ENCODE data around the gene ANTKMT.
A peak's percentile ranks its signal among the peaks of the same experiment; 100 is the strongest.

Gene ANTKMT

DNA sequence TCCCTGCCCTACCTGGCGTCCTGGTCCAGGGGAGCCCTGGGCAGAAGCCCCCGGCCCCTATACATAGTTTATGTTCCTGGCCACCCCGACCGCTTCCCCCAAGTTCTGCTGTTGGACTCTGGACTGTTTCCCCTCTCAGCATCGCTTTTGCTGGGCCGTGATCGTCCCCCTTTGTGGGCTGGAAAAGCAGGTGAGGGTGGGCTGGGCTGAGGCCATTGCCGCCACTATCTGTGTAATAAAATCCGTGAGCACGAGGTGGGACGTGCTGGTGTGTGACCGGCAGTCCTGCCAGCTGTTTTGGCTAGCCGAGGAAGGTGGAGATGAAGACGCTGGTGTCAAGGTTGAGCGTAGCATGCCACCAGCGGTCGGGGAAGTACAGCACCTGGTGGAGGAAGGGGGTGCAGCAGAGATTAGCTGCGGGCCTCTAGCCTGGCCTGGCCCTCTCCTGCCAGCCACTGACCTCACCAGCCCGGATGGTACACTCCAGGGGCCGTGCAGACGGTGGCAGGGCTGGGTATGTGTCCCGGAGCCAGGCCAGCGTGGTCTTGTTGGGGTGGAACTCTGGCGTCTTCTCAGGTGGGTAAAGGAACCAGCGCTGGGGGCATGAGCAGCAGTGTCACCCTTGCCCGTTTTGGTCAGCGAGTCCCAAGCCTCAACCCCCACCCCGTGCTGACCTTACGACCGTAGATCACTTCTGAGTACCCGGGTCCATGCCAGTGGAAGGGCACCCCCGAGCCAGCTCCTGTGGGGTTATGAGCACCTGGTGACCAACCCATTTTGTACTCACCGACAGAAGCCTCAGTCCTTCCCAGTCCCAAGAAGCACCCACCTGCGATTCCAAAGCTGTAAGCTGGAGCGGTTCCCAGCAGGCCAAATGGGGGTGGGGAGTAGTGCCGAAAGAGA, 38.2 kb upstream of the ANTKMT start:
- DNase-seq (ENCODE audit: low read depth, low spot score), result no peak
- in situ Hi-C loops (cut with HindIII; ENCODE audit: low sequenced_read_pairs), result no loop called here
- TF ChIP-seq CTCF (IDR thresholded peaks at IDR 0.05; ENCODE audit: low read depth, low read length), result no peak
- peak overlapping the region; percentile 48 for H3K4me3 ChIP-seq (ENCODE audit: low read depth, low read length)

DNA sequence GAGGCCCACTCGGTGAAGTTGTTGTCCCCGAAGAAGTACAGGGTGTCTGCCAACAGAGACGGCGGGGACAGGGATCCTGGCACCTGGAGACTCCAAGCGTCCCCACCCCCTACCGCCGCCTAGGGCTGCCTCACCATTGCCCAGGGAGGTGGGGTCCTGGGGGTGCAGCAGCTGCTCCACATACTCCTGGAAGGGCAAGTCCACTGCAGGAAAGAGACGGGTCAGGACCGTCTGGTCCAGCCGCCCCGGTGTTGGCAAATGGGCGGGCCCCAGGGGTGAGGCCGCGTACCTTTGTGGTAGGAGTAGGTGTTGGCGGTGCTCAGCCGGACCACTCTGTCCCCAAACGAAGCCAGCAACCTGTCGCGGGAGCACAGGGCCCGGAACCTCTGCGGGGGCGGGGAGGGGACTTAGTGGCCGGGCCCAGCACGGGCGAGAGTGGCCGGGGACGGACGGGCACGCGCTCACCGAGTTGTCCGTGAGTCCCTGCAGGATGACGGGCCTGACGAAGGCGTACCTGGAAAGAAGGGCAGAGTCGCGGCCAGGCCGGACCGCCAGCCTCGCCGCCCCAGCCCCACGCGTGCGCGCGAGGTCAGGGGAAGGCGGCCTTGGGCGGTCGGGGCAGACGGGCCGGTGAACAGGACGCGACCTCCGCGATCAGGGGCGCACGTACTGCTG, 37.4 kb upstream of the ANTKMT start:
- DNase-seq (ENCODE audit: low read depth, low spot score), result no peak
- H3K4me3 ChIP-seq (ENCODE audit: low read depth, low read length), result peak overlapping the region; percentile 48
- no peak for TF ChIP-seq CTCF (IDR thresholded peaks at IDR 0.05; ENCODE audit: low read depth, low read length)
- in situ Hi-C loops (cut with HindIII; ENCODE audit: low sequenced_read_pairs), result no loop called here

DNA sequence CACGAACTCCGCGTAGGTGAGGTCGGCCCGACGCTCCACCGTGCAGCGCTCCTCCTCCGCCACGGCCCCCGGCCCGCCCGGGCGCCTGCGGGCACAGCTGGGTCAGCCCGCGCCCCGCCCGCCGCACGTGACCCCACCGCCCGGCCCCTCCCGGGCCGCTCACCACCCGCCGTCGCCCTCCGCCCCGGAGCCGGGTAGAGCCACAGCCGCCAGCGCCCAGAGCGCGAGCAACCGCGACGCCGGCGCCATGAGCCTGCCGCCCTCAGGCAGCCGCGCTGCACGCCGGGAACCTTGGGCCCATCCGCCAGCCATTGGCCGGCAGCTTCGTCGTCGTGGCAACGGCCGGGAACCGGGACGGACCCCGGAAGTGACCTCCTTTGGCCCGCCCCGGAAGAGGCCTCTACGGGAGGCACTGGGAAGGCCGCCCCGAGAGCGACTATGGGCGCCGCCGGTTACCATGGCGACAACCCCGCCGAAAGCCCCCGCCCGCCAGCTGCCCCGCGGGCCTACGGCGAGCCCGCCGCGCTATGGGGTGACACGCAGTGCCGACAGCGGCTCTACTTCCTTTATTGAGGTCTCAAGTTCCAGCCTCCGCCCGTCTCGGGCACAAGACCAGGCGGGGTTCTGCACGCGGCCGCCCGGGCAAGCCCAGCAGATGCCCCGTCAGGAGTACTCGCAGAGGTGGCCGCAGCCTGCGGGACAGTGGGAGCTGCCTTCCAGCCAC, 36.7 kb upstream of the ANTKMT start, which contains the start of gene JMJD8:
JMJD8 (minus strand) TSS at position 264 of the 724 bp plus-strand sequence; CDS start at position 249, 15 bp downstream.
- peak within 1 kb of the TSS; percentile 48 for H3K4me3 ChIP-seq (ENCODE audit: low read depth, low read length)
- peak; percentile 95 for DNase-seq (ENCODE audit: low read depth, low spot score)
- TF ChIP-seq CTCF (IDR thresholded peaks at IDR 0.05; ENCODE audit: low read depth, low read length), result no peak
- in situ Hi-C loops (cut with HindIII; ENCODE audit: low sequenced_read_pairs), result no loop called here

DNA sequence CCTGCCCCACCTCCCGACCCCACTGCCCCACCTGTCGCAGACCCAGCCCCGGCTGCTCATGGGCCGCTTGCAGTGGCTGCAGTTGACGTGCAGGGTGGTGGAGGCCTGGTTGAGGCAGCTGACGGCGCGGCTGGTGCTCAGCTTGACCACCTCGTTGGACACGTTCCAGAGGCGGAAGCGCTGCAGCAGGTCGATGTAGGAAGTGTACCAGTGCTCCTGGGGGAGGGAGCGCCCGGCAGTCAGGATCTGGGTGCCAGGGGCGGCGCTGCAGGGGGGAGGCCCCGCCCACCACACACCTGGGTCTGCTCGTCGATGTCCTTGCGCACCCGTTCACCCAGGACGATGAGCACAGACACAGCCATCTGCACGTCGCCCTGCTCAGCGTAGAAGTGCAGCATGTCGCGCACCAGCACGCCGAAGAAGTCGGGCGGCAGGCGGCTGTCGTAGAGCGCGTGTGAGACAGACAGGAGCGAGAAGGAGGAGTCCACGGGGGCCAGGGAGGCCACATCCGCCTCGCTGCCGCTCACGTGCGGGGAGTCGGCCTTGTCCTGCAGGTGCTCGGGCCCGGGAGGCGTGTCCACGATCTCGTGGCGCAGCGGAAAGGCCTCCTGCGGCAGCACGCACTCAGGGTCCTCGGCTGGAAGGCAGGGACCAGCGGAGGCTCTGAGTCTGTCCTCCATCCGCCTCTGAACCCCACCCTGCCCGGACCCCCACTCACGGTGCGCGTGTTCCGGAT, 35.8 kb upstream of the ANTKMT start:
- in situ Hi-C loops (cut with HindIII; ENCODE audit: low sequenced_read_pairs), result no loop called here
- no peak for DNase-seq (ENCODE audit: low read depth, low spot score)
- no peak for TF ChIP-seq CTCF (IDR thresholded peaks at IDR 0.05; ENCODE audit: low read depth, low read length)
- no peak overlapping the region for H3K4me3 ChIP-seq (ENCODE audit: low read depth, low read length)

GRCh38 chr16:685967-686366, 35.0 kb upstream of the ANTKMT start:
- peak; percentile 57 for TF ChIP-seq CTCF (IDR thresholded peaks at IDR 0.05; ENCODE audit: low read depth, low read length)
- no peak overlapping the region for H3K4me3 ChIP-seq (ENCODE audit: low read depth, low read length)
- peak; percentile 36 for DNase-seq (ENCODE audit: low read depth, low spot score)
- in situ Hi-C loops (cut with HindIII; ENCODE audit: low sequenced_read_pairs), result no loop called here

Data from astrocyte of the spinal cord (primary cell).